HG03558 (cell line): ENCODE measurements around the gene MINK1.
"Not testable (repeated sequence)": the region's sequence is repeated elsewhere in the genome, so short reads cannot be mapped to it uniquely, and the experiment has no call there.

Experiments
- ATAC-seq: cut with Tn5 transposase; IDR thresholded peaks from one replicate; pipeline ENCODE4 v1.9.1; 2021; ENCODE audit warnings: moderate number of reproducible peaks; ENCODE audit not compliant: unreplicated experiment; ENCODE audit errors: extremely low read depth

Gene MINK1

DNA sequence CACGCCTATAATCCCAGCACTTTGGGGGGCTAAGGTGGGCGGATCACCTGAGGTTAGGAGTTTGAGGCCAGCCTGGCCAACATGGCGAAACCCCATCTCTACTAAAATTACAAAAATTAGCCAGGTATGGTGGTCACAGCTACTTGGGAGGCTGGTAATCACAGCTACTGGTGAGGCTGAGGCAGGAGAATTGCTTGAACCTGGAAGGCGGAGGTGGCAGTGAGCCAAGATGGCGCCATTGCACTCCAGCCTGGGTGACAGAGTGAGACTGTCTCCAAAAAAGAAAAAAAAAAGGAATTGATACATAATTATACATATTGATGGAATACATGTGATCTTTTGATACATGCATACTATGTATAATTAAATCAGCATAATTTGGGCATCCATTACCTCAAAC is 34.4 kb downstream of the MINK1 start:
- not testable (repeated sequence) for ATAC-seq

GRCh38 chr17:4869058-4869998 is 36.2 kb downstream of the MINK1 start:
- ATAC-seq = not testable (repeated sequence)

GRCh38 chr17:4870855-4871254 is 37.7 kb downstream of the MINK1 start:
- no peak for ATAC-seq

DNA sequence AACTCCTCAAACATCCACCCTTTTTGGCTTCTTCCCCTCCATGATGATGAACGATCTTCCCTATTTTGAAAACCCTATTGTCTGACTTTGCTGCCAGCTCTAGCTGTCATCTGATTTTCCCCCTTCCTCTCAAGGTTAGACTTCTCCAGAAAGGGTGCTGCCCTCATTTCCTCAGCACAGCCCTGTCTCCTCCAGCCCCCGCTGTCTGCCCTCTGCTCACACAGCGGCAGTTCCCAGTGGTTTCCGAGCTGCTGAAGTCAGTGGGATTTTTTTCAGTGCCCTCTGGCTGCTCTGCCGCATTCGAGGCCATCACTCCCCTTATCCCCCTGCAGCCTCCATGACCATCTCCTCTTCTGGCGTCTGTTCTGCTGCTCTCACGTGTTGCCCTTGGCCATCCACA is 39.6 kb downstream of the MINK1 start:
- no peak for ATAC-seq

GRCh38 chr17:4877089-4877488 is 43.9 kb downstream of the MINK1 start:
- ATAC-seq = no peak

DNA sequence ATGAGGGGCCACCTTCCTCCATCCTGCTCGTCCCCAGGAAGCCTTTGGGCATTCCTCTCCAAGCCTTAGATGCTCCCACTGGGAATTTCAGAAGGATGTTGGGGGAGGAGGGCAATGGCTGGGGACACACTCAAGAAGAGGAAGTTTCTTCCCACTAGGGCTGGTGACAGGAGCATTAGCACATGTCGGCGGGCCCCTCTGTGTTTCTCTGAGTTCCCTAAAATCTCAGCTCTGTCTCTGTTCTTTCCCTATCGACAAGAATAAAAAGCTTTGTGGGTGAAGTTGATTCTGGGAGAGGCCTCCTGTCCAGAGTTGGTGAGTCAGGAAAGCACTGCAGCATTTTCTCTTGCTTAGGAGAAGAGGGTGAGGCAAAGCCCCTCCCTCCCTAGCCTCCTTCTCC is 46.5 kb downstream of the MINK1 start:
- ATAC-seq = no peak

DNA sequence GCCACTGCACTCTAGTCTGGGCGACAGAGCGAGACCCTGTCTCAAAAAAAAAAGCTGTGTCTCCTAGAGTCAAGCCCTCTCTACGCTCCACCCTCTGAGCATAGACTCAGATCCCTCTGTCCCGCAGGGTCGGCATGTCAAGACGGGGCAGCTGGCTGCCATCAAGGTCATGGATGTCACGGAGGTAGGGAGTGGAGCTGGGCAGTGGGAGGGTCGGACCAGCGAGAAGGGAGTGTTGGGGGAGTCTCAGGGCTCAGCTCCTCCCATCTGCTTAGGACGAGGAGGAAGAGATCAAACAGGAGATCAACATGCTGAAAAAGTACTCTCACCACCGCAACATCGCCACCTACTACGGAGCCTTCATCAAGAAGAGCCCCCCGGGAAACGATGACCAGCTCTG is 47.7 kb downstream of the MINK1 start:
- ATAC-seq = no peak

- ATAC-seq = no peak
Observed at GRCh38 chr17:4881761-4882555, 48.8 kb downstream of the MINK1 start.

DNA sequence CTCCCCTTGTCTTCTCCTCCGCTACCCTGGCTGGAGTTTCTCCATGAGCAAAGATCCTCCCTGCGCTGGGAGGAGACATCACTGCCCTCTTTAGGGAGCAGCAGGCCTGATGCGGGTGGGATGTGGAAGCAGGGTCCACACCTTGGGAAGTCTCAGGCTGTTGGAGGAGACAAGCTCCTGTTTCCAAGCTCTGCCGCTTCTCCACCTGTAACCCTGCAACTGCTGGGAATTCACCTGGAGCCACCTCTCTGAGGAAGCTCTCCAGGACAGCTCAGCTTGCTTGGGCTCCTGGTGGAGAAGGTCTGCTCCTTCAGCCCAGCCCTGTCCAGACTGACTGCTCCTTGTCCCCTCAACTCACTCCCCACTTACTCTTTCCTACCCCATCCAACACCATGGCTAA is 51.3 kb downstream of the MINK1 start:
- no peak for ATAC-seq

DNA sequence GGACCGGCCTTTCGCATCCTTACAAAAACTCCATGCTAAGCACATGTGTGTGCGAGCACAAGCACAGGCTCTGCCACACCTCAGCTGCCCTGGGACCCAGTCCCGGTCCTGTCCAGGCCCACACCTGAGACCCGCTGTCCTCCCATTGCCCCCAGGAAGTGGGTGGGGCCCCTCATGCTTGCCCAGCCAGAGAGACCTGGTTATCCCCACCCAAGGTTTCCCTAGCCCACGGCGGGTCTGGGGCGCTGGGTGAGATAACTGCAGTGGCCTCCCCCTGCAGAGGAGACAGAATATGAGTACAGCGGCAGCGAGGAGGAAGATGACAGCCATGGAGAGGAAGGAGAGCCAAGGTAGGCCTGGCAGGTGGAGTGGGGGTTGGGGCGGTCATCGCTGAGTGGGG is 53.7 kb downstream of the MINK1 start:
- ATAC-seq = no peak

GRCh38 chr17:4887581-4887980 is 54.4 kb downstream of the MINK1 start:
- ATAC-seq = no peak

DNA sequence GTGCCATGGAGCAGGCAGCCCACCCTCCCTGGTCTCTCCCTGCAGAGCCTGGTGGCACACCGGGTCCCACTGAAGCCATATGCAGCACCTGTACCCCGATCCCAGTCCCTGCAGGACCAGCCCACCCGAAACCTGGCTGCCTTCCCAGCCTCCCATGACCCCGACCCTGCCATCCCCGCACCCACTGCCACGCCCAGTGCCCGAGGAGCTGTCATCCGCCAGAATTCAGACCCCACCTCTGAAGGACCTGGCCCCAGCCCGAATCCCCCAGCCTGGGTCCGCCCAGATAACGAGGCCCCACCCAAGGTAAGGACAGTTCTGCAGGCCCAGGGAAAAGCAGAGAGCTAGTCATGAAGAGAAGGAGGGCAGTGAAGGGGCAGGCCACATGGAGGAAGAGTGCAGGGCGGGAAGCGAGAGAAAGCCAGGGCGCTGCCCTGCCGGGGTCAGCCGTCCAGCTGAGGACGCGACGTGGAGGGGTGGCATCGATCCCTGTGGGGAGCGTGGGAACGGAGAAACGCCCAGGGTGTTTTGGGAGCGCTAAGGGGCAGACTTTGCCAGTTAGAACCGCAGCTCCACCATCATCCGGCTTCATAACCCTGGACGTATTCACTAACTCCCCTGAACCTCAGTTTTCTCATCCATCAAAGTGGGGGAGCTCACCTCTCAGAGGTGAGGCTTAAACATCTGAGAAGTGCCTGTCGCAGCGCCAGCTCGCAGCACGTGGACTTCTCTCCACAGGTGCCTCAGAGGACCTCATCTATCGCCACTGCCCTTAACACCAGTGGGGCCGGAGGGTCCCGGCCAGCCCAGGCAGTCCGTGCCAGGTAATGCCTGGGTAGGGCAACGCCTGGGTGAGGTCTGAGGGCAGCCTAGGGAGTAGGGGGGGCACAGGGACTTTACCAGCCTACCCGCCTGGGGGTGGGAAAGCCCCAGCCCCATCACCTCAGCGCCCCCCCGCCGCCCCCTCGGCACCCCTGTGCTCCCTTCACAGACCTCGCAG is 58.6 kb downstream of the MINK1 start:
- ATAC-seq = no peak

- no peak for ATAC-seq
Observed at GRCh38 chr17:4892499-4893221, 59.5 kb downstream of the MINK1 start.

- ATAC-seq = no peak
Observed at GRCh38 chr17:4893272-4893671, 60.1 kb downstream of the MINK1 start.

DNA sequence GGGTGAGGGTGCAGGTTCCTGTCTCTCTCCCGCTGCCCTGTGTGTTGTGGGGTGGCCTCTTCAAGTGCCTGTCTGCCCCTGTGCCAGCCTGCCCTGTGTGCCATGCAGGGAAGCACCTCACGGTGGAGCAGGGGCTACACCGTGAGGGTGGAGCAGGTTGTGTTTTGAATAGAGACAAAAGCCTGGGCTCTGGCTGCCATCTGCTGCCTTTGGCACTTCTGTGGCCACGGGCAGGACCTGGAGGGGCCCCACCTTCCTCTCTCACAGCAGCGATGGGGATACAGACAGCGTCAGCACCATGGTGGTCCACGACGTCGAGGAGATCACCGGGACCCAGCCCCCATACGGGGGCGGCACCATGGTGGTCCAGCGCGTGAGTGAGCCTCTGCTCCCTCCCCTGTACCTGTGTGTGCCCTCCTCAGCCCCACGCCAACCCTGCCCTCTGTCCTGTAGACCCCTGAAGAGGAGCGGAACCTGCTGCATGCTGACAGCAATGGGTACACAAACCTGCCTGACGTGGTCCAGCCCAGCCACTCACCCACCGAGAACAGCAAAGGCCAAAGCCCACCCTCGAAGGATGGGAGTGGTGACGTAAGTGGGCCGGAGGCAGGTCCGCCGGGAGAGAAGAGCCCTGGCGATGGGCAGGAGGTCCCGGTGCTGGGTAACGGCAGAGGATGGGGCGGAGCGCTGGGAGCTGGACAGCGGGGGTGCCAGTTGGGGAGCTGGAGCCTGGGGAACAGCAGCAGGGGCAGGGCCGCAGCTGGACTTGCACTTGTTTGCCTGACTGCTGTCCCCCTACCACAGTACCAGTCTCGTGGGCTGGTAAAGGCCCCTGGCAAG is 60.8 kb downstream of the MINK1 start:
- no peak for ATAC-seq

DNA sequence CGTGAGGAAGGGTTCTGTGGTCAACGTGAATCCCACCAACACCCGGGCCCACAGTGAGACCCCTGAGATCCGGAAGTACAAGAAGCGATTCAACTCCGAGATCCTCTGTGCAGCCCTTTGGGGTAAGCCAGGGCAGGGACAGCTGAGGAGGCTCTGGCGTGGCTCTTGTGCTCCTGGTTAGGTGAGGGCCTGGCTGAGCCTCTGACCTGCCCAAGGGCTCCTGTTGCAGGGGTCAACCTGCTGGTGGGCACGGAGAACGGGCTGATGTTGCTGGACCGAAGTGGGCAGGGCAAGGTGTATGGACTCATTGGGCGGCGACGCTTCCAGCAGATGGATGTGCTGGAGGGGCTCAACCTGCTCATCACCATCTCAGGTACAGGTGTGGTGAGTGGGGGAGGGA is 62.0 kb downstream of the MINK1 start:
- no peak for ATAC-seq

DNA sequence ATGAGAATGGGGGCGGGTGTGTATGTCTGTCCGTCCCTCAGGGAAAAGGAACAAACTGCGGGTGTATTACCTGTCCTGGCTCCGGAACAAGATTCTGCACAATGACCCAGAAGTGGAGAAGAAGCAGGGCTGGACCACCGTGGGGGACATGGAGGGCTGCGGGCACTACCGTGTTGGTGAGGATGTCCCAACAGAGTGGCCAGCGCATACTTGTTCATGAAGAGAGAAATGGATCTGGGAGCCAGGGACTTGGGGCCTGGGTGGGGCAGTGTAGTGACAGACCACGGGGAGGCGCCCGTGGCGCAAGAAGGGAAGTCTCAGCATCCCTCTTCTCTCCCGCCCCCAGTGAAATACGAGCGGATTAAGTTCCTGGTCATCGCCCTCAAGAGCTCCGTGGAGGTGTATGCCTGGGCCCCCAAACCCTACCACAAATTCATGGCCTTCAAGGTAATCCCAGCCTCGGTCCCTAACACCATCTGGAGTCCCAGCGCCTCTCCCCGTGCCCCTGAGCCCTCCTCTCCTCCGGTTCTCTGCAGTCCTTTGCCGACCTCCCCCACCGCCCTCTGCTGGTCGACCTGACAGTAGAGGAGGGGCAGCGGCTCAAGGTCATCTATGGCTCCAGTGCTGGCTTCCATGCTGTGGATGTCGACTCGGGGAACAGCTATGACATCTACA is 62.7 kb downstream of the MINK1 start:
- no peak for ATAC-seq
